HG03175 (cell line): Measurements from ENCODE around the gene EN2.

Experiments
- ATAC-seq: cut with Tn5 transposase; IDR thresholded peaks from one replicate; pipeline ENCODE4 v1.9.1; 2021; ENCODE audit warnings: mild to moderate bottlenecking, moderate library complexity; ENCODE audit not compliant: unreplicated experiment

Gene EN2

GRCh38 chr7:155506854-155507337 is 49.0 kb downstream of the EN2 start:
- ATAC-seq, result no peak

- ATAC-seq, result no peak
These were observed 49.6 kb downstream of the EN2 start for GRCh38 chr7:155507576-155507975.

GRCh38 chr7:155508376-155509358 is 50.7 kb downstream of the EN2 start:
- ATAC-seq, result no peak

- no peak for ATAC-seq
These were observed 51.4 kb downstream of the EN2 start for GRCh38 chr7:155509359-155509724.

GRCh38 chr7:155509725-155510551 is 52.0 kb downstream of the EN2 start:
- ATAC-seq, result no peak

GRCh38 chr7:155510975-155511701 is 53.2 kb downstream of the EN2 start:
- ATAC-seq, result no peak

GRCh38 chr7:155511702-155511996 is 53.7 kb downstream of the EN2 start:
- ATAC-seq, result no peak

- ATAC-seq, result no peak
These were observed 54.4 kb downstream of the EN2 start for GRCh38 chr7:155512246-155512887.

- no peak for ATAC-seq
These were observed 55.8 kb downstream of the EN2 start for GRCh38 chr7:155513543-155514285.

- no peak for ATAC-seq
These were observed 56.4 kb downstream of the EN2 start for GRCh38 chr7:155514296-155514695.
